ENCODE data around the gene FBLN5.

GRCh38 chr14:91897106-91897701, 50.3 kb downstream of the FBLN5 start:
- TF ChIP-seq CTCF (IDR thresholded peaks at IDR 0.05) (no peak), POLR2A (IDR thresholded peaks at IDR 0.05) (no peak), POLR2AphosphoS5 (IDR thresholded peaks at IDR 0.05) (peak in 2 of 3 donors; percentile 31 to 65)

Data from breast epithelium (tissue), 3 donors.